Right atrium auricular region (tissue), 2 donors: ENCODE data around the gene COL1A1. TPM values are rescaled to one million over a fixed set of nuclear protein-coding genes. Genes with fewer than 3 reads are reported as not detected.
A peak's percentile ranks its signal among the peaks of the same experiment; 100 is the strongest.

Experiments used
- DNase-seq: peaks from one replicate; pipeline ENCODE4 v3.0.0-alpha.2; 2019; ENCODE audit warnings: low spot score
- H3K27ac ChIP-seq, 2 donors: fragments of 200-600 bp; sonication (generic); 1 replicate in 1 of 2; 2 replicates in 1 of 2; pipeline ENCODE4 v1.5.1; 2016 to 2019
- H3K27me3 ChIP-seq, 2 donors: fragments of 200-600 bp; sonication (generic); one replicate each; pipeline versions ENCODE4 v1.5.1 to v1.6.0; 2017 to 2019
- H3K36me3 ChIP-seq: fragments of 200-600 bp; sonication (generic); one replicate; pipeline ENCODE4 v1.5.1; 2016
- H3K4me1 ChIP-seq, 2 donors: fragments of 200-600 bp; sonication (generic); one replicate each; pipeline versions ENCODE4 v1.5.1 to v1.6.0; 2017 to 2019
- H3K4me3 ChIP-seq, 2 donors: fragments of 200-600 bp; sonication (generic); 1 replicate in 1 of 2; 2 replicates in 1 of 2; pipeline ENCODE4 v1.5.1; 2017 to 2019; ENCODE audit warnings: mild to moderate bottlenecking in 1 of 2, moderate library complexity in 1 of 2
- H3K9me3 ChIP-seq, 2 donors: fragments of 200-600 bp; sonication (generic); one replicate each; pipeline ENCODE4 v1.5.1; 2019
- CTCF ChIP-seq, 2 donors: fragments of 200-600 bp; sonication (generic); IDR thresholded peaks; one replicate each; pipeline ENCODE4 v1.5.1; 2019; ENCODE audit warnings: antibody characterized with exemption in 2 of 2
- total RNA-seq, 2 donors: library from RNA; depleted of rRNA; stranded (reverse); fragments of >200 nt; gene quantifications; one replicate each; pipeline ENCODE4 v1.1.0, GENCODE V29; 2016

The COL1A1 gene
- total RNA-seq, 2 donors from 2014 or later = 19.8 to 180 TPM

GRCh38 chr17:50169121-50169764, 32.2 kb downstream of the COL1A1 start:
- Histone ChIP-seq H3K36me3 (no peaks in the 10 kb centered on the region), H3K4me1 (peaks cover 0 to 67% of the 10 kb centered on the region in 2 donors), H3K9me3 (no peaks in the 10 kb centered on the region), H3K4me3 (no peak overlapping the region), H3K27ac (peak overlapping the region in 1 of 2 donors; percentile 90), H3K27me3 (no peaks in the 10 kb centered on the region)
- no peak for DNase-seq
- TF ChIP-seq CTCF (IDR thresholded peaks at IDR 0.05) = peak; percentile 66 to 77

- no peak for TF ChIP-seq CTCF (IDR thresholded peaks at IDR 0.05)
- H3K9me3 ChIP-seq = no peaks in the 10 kb centered on the region
- H3K4me1 ChIP-seq = peaks cover 0 to 65% of the 10 kb centered on the region in 2 donors
- no peaks in the 10 kb centered on the region for H3K27me3 ChIP-seq
- H3K36me3 ChIP-seq = no peaks in the 10 kb centered on the region
- DNase-seq = no peak
- peak overlapping the region in 1 of 2 donors; percentile 90 for H3K27ac ChIP-seq
- no peak overlapping the region for H3K4me3 ChIP-seq
Observed at GRCh38 chr17:50168319-50168718, 33.1 kb downstream of the COL1A1 start.

DNA sequence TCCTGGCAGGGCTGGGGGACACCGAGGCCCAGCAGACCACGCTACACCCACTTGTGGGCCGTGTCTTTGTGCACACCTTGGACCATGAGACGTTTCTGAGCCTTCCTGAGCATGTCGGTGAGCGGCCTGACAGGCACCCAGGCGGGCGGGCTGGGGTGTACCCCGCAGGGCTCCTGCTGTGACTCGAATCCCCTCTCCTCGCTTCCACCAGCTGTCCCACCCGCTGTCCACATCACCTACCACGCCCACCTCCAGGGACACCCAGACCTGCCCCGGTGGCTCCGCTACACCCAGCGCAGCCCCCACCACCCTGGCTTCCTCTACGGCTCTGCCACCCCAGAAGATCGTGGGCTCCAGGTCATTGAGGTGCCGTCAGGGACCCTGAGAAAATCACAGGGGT, 34.1 kb downstream of the COL1A1 start:
- Histone ChIP-seq H3K4me3 (peak overlapping the region; percentile 12 to 29), H3K9me3 (no peaks in the 10 kb centered on the region), H3K27ac (peak overlapping the region; percentile 90 to 94), H3K36me3 (no peaks in the 10 kb centered on the region), H3K4me1 (peaks cover 0 to 59% of the 10 kb centered on the region in 2 donors), H3K27me3 (no peaks in the 10 kb centered on the region)
- no peak for DNase-seq
- TF ChIP-seq CTCF (IDR thresholded peaks at IDR 0.05) = no peak

- Histone ChIP-seq H3K4me3 (peak overlapping the region; percentile 42 to 48), H3K36me3 (no peaks in the 10 kb centered on the region), H3K27ac (peak overlapping the region; percentile 90 to 94), H3K4me1 (peaks cover 0 to 61% of the 10 kb centered on the region in 2 donors), H3K27me3 (no peaks in the 10 kb centered on the region), H3K9me3 (no peaks in the 10 kb centered on the region)
- DNase-seq = no peak
- TF ChIP-seq CTCF (IDR thresholded peaks at IDR 0.05) = no peak
Observed at GRCh38 chr17:50166518-50167181, 34.8 kb downstream of the COL1A1 start.

GRCh38 chr17:50165867-50166517, 35.4 kb downstream of the COL1A1 start, which contains the start of gene SGCA:
Gene SGCA (plus strand): TSS chr17:50166005. CDS start chr17:50166041, 36 bp downstream.
- no peak for DNase-seq
- peak within 1 kb of the TSS; percentile 42 to 48 for H3K4me3 ChIP-seq

More at GRCh38 chr17:50165867-50166517, 35.4 kb downstream of the COL1A1 start, which contains the start of gene SGCA:
- Histone ChIP-seq H3K27ac (peak within 1 kb of the TSS; percentile 90 to 94), H3K36me3 (no peaks in the 10 kb centered on the region), H3K27me3 (no peaks in the 10 kb centered on the region), H3K4me1 (peaks cover 0 to 58% of the 10 kb centered on the region in 2 donors), H3K9me3 (no peaks in the 10 kb centered on the region)
- no peak for TF ChIP-seq CTCF (IDR thresholded peaks at IDR 0.05)
